Heart left ventricle (tissue), 16 donors: ENCODE measurements around the gene CDH24. TPM values are rescaled to one million over a fixed set of nuclear protein-coding genes. Genes with fewer than 3 reads are reported as not detected.

Experiments used
- ATAC-seq, 4 donors: fragments of 200-7000 bp; cut with Tn5 transposase; one replicate each; pipeline ENCODE4 v1.9.1; 2020 to 2022; ENCODE audit warnings: moderate library complexity in 4 of 4, mild to moderate bottlenecking in 3 of 4, moderate number of reproducible peaks in 1 of 4
- DNase-seq, 5 donors: peaks; one replicate each; pipeline ENCODE4 v3.0.0-alpha.2; 2020
- H3K27ac ChIP-seq, 12 donors: fragments of 200-600 bp; sonication (generic) in 4 of 12; one replicate each; pipeline versions ENCODE4 v1.5.0 to v1.8.0; 2016 to 2022; ENCODE audit warnings: mild to moderate bottlenecking in 2 of 12
- H3K27me3 ChIP-seq, 9 donors: fragments of 200-600 bp; sonication (generic) in 2 of 9; one replicate each; pipeline versions ENCODE4 v1.5.1 to v1.8.0; 2016 to 2022; ENCODE audit warnings: mild to moderate bottlenecking in 3 of 9
- H3K36me3 ChIP-seq, 9 donors: fragments of 200-600 bp; sonication (generic) in 2 of 9; one replicate each; pipeline versions ENCODE4 v1.5.0 to v1.8.0; 2018 to 2022; ENCODE audit warnings: mild to moderate bottlenecking in 2 of 9
- H3K4me1 ChIP-seq, 12 donors: fragments of 200-600 bp; sonication (generic) in 4 of 12; one replicate each; pipeline versions ENCODE4 v1.5.0 to v1.8.0; 2016 to 2022; ENCODE audit warnings: mild to moderate bottlenecking in 3 of 12
- H3K4me3 ChIP-seq, 12 donors: fragments of 200-600 bp; sonication (generic) in 4 of 12; one replicate each; pipeline versions ENCODE4 v1.5.0 to v1.8.0; 2017 to 2022; ENCODE audit warnings: mild to moderate bottlenecking in 9 of 12, moderate library complexity in 4 of 12
- H3K9me3 ChIP-seq, 12 donors: fragments of 200-600 bp; sonication (generic) in 4 of 12; one replicate each; pipeline versions ENCODE4 v1.5.0 to v1.8.0; 2016 to 2022; ENCODE audit warnings: mild to moderate bottlenecking in 1 of 12
- POLR2A ChIP-seq, 2 donors: fragments of 450-650 bp; IDR thresholded peaks; one replicate each; pipeline ENCODE4 v1.6.1; 2017; ENCODE audit warnings: antibody characterized with exemption in 2 of 2, mild to moderate bottlenecking in 2 of 2, moderate library complexity in 2 of 2
- WGBS, 4 donors: extraction: QIAGEN DNeasy Blood & Tissue Kit in 2 of 4; methylation state at CpG; one replicate each; pipeline versions ENCODE4 v1.1.5 to v1.1.7; 2013 to 2018; 5-methylcytosine and 5-hydroxymethylcytosine counted together
- intact Hi-C, 10 donors: fragments of 100-400 bp; cut with DNase I; formaldehyde crosslinking; loops; one replicate each; pipeline versions ENCODE4 v1.11.1 to v1.14.2; 2022
- polyA plus RNA-seq, 2 donors: library from polyadenylated mRNA; stranded (reverse); fragments of 200-250 nt; gene quantifications; one replicate each; pipeline ENCODE4 v1.2.3, GENCODE V29; 2013
- total RNA-seq, 9 donors: library from RNA; depleted of rRNA in 2 of 9; stranded (reverse); fragments of >200 nt in 2 of 9; fragmentation: NEBNext Ultra II Directional in 3 of 9; extraction: Animal tissue kit (Norgen Biotek cat#: 25700) in 3 of 9; gene quantifications; one replicate each; pipeline versions ENCODE4 v1.1.0 to v1.2.4, GENCODE V29; 2016 to 2023
- TF ChIP-seq, protein P1 (sequence below), 12 donors: fragments of 200-600 bp; sonication (generic) in 4 of 12; IDR thresholded peaks; one replicate each; pipeline versions ENCODE4 v1.5.0 to v1.8.0; 2018 to 2022; ENCODE audit warnings: antibody characterized with exemption in 12 of 12, mild to moderate bottlenecking in 5 of 12
- donor health status: ischemic (EF 13 %, LVEDD 7.1; RV severe dilation, severe dysfunction).
- donor health status: healthy with polysubstance abuse.
- donor health status: DM: no; HTN: yes; CAD: no.
- donor health status: DM: no; HTN: no; CAD: no.
- donor health status: ischemic (EF 25% LVEDD 6.9; RV normal size, moderate dysfunction).
- donor health status: ischemic (EF 25% LVEDD 5.7; RV mildly dilated, moderate dysfunction).
- donor health status: healthy.
- donor health status: DM: yes; HTN: yes; CAD: no.
- donor health status: ischemic (EF 35%, LVEDD 5.7; RV mildly dilated, moderate dysfunction).
- donor health status: nonischemic (EF 11% LVEDD 7.7; RV severe dilation, severe dysfunction).
- donor health status: DM: yes; HTN: yes; CAD: no.
- donor health status: PGD.
- donor health status: ischemic (EF 29% LVEDD 5.4; RV normal size, mild dysfunction).
- donor health status: nonischemic (EF 23%, LVEDD 6.1; RV moderate dilation, normal function).

CDH24 gene
- total and polyA plus RNA-seq, 11 donors: 0.72 to 3.3 (median 1.9) TPM

DNA sequence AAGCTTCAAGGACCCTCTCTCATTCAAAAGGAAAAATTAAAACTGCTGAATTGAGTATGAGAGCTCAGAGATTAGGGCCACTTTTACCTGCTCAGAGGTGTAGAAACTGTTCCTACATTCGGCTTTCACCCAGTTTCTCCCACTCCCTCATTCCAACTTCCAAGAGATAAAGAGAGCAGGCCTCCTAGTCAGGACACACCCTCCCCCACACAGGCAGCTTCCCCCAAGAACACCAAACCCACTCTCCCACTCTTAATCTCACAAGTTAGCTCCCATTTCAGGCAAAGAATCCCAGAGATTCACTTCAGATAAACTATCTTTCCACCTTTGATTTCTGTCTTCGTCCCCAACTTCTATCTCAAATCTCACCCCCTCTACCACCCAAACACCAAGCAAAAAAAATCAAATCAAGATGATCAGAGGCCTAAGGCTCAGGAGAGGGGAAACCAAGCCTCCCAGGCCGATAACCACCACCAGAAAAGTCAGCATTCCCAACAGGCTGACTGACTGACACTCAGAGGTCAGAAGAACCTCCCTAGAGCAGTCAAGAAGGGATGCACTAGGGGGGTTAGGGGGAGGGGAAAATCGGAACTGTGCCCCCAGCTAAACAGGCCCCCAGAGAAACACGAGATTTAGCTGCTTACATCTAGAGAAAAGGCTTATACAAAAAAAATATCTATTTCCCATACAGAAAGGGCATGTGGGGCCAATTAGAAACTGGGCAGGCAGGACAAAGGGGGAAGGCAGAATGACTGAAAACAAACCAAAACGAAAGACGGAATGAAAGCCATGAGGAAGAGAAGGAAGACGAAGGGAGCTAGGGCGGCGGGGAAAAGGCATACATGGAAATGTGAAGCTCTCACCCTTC is 13.2 kb upstream of the CDH24 start:
- ATAC-seq (no peak), DNase-seq (no peak)
- no peaks in the 10 kb centered on the region for H3K27me3 ChIP-seq
- no peak for TF ChIP-seq POLR2A (IDR thresholded peaks at IDR 0.05)
- TF ChIP-seq, protein P1, sequence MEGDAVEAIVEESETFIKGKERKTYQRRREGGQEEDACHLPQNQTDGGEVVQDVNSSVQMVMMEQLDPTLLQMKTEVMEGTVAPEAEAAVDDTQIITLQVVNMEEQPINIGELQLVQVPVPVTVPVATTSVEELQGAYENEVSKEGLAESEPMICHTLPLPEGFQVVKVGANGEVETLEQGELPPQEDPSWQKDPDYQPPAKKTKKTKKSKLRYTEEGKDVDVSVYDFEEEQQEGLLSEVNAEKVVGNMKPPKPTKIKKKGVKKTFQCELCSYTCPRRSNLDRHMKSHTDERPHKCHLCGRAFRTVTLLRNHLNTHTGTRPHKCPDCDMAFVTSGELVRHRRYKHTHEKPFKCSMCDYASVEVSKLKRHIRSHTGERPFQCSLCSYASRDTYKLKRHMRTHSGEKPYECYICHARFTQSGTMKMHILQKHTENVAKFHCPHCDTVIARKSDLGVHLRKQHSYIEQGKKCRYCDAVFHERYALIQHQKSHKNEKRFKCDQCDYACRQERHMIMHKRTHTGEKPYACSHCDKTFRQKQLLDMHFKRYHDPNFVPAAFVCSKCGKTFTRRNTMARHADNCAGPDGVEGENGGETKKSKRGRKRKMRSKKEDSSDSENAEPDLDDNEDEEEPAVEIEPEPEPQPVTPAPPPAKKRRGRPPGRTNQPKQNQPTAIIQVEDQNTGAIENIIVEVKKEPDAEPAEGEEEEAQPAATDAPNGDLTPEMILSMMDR (IDR thresholded peaks at IDR 0.05): no peak
- peak overlapping the region; percentile 31 to 72 (median 67) for H3K4me3 ChIP-seq
- 9 to 13% (median 11%) methylated on average over 10 of the region's 10 CpGs for WGBS, 4 donors
- peaks cover 5 to 45% (median 30%) of the 10 kb centered on the region in 12 donors for H3K4me1 ChIP-seq
- no peaks in the 10 kb centered on the region for H3K9me3 ChIP-seq
- H3K27ac ChIP-seq: peak overlapping the region in 10 of 12 donors; percentile 70 to 90 (median 86)
- intact Hi-C loops: loop anchor here in 5 of 10 donors (5.0 kb wide), 2 partner anchors 37 to 42 kb away; no protein-coding TSS in a partner anchor
- H3K36me3 ChIP-seq: peaks cover 0 to 77% (median 65%) of the 10 kb centered on the region in 9 donors

DNA sequence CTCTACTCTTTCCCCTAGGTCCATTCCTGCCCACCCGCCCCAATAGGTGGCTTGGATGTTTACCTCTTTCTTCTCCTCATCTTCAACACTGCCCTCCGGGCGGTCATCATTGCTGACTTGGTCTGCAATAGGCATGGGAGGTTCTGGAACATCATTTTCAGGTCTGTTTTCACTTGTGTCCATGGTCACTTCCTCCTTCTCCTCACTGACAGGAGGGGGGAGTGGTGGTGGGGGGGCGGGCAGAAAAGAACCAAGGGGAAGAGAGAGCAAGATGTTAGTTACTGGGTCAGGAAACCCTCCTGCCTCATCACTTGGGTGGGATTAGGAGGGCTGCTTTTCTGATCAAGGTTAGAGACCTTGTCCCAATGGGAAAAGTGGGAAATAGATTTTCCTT is 12.1 kb upstream of the CDH24 start:
- Histone ChIP-seq H3K27ac (peak overlapping the region in 1 of 12 donors; percentile 15), H3K4me3 (no peak overlapping the region), H3K9me3 (no peaks in the 10 kb centered on the region), H3K27me3 (no peaks in the 10 kb centered on the region), H3K36me3 (peaks cover 0 to 77% (median 65%) of the 10 kb centered on the region in 9 donors), H3K4me1 (peaks cover 5 to 45% (median 30%) of the 10 kb centered on the region in 12 donors)
- DNase-seq (no peak), ATAC-seq (no peak)
- intact Hi-C loops: loop anchor here in 1 of 10 donors (2.0 kb wide), 1 partner anchor 39 kb away; no protein-coding TSS in a partner anchor
- TF ChIP-seq, protein P1 (IDR thresholded peaks at IDR 0.05): no peak
- no peak for TF ChIP-seq POLR2A (IDR thresholded peaks at IDR 0.05)
- 82 to 87% (median 86%) methylated on average over 4 of the region's 4 CpGs for WGBS, 4 donors

DNA sequence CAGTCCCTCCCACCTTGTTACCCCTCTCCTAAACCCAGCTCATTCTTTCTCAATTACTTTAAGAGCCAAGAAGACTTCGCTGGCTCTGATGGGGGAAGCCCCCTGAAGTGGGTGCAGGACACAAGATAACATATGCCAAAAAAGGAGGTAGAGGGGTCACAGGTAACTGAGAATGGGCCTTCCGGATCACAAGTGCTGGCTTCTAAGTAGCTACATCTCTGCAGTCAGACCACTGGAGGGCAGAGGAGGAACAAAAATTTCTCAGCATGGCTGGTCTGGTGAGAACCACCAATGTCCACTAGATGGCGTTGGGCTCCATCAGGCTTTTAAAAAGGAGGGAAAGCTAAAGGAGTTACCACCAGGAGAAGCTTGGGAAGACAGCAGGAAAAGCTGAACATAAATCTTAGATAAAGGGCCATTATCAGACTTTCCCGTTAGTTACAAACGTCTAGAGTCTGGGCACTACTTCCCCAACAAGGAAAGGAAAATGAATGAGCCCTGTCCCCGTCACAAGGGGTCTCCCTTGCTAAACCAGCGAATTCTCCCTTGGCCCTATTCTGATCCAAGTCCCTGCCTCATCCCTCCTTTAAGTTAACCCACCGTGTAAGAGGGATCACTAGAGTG is 11.6 kb upstream of the CDH24 start:
- Histone ChIP-seq H3K4me1 (peaks cover 5 to 45% (median 30%) of the 10 kb centered on the region in 12 donors), H3K36me3 (peaks cover 0 to 77% (median 65%) of the 10 kb centered on the region in 9 donors), H3K27ac (peak overlapping the region in 2 of 12 donors; percentile 10 to 29), H3K27me3 (no peaks in the 10 kb centered on the region), H3K9me3 (no peaks in the 10 kb centered on the region), H3K4me3 (no peak overlapping the region)
- DNase-seq (peak in 4 of 5 donors; percentile 70 to 83 (median 75)), ATAC-seq (peak; percentile 35 to 68 (median 65))
- TF ChIP-seq POLR2A (IDR thresholded peaks at IDR 0.05): no peak
- TF ChIP-seq, protein P1 (IDR thresholded peaks at IDR 0.05): peak; percentile 93 to 99 (median 96)
- 29 to 31% (median 30%) methylated on average over 8 of the region's 8 CpGs for WGBS, 4 donors
- intact Hi-C loops: loop anchor here in 1 of 10 donors (2.0 kb wide), 1 partner anchor 40 kb away; no protein-coding TSS in a partner anchor
